ENCODE results near the gene LIN54. TPM values are rescaled to one million over a fixed set of nuclear protein-coding genes. Genes with fewer than 3 reads are reported as not detected.

LIN54 gene
- total RNA-seq, 6 donors from 2014 or later: 4.2 to 11.7 (median 9.5) TPM

GRCh38 chr4:82968972-82969371, 41.7 kb downstream of the LIN54 start:
- Histone ChIP-seq H3K36me3 (peaks cover 4 to 41% (median 13%) of the 10 kb centered on the region in 4 donors), H3K9me3 (no peaks in the 10 kb centered on the region), H3K27me3 (no peaks in the 10 kb centered on the region), H3K4me1 (no peaks in the 10 kb centered on the region), H3K4me3 (no peak overlapping the region), H3K27ac (no peak overlapping the region)
- DNase-seq (no peak), ATAC-seq (ENCODE audit: low FRiP score in 2 of 2) (no peak)
- 94 to 95% methylated on average over 4 of the region's 4 CpGs for WGBS, 2 donors
- TF ChIP-seq POLR2A (IDR thresholded peaks at IDR 0.05): no peak
- no peak for TF ChIP-seq CTCF (IDR thresholded peaks at IDR 0.05)
- no peak for TF ChIP-seq EP300 (IDR thresholded peaks at IDR 0.05)
- no peak for TF ChIP-seq POLR2AphosphoS5 (IDR thresholded peaks at IDR 0.05)

DNA sequence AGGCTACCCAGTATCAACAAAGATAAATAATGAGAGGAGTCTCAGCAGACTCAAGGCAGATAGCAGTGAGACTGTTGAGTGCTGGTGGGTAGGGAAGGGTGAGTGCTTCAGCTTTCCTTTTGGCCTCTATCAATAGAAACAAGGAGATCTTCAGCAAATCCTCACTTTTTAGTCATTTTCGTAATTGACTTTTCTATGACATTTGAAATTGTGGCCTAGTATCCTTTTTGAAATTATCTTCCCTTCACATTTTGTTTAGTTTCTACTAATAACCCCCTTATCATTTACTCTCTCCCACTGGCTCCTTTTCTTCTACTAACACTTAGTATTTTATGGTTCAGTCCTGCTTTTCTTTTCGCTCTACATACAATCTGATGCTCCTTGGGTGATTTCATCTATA, 44.9 kb downstream of the LIN54 start:
- TF ChIP-seq EP300 (IDR thresholded peaks at IDR 0.05) (no peak), POLR2AphosphoS5 (IDR thresholded peaks at IDR 0.05) (no peak), POLR2A (IDR thresholded peaks at IDR 0.05) (no peak), CTCF (IDR thresholded peaks at IDR 0.05) (no peak)
- Histone ChIP-seq H3K4me1 (no peaks in the 10 kb centered on the region), H3K27ac (no peak overlapping the region), H3K36me3 (peaks cover 7 to 49% (median 15%) of the 10 kb centered on the region in 4 donors), H3K4me3 (no peak overlapping the region), H3K27me3 (no peaks in the 10 kb centered on the region), H3K9me3 (no peaks in the 10 kb centered on the region)
- ATAC-seq (ENCODE audit: low FRiP score in 2 of 2) (no peak), DNase-seq (no peak)
- 93 to 96% methylated on average over 2 of the region's 2 CpGs for WGBS, 2 donors

DNA sequence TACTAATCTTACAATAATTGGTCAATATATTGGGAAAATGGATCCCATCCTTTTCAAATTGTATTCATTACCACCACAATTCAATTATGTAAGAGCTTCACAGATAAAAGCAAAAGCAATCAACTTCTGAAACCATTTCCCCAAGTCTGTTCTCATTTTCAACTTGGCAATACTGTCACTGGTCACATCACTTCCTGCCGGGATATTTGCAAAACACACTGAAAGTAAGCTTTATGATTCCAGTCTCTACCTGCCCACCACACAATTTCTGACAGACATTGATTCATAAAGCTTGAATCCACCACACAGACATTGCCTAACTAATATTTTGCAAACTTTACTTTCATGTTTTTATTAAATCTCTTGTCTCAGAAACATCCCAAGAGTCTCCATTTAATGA, 53.6 kb downstream of the LIN54 start:
- no peak for ATAC-seq (ENCODE audit: low FRiP score in 2 of 2)
- Histone ChIP-seq H3K36me3 (peaks cover 0 to 13% (median 5%) of the 10 kb centered on the region in 4 donors), H3K27ac (no peak overlapping the region), H3K4me3 (no peak overlapping the region), H3K4me1 (no peaks in the 10 kb centered on the region), H3K27me3 (no peaks in the 10 kb centered on the region), H3K9me3 (no peaks in the 10 kb centered on the region)
- WGBS, 2 donors: 67 to 89% methylated on average over 1 of the region's 1 CpG
- no peak for DNase-seq
- TF ChIP-seq EP300 (IDR thresholded peaks at IDR 0.05): no peak
- no peak for TF ChIP-seq POLR2A (IDR thresholded peaks at IDR 0.05)
- TF ChIP-seq CTCF (IDR thresholded peaks at IDR 0.05): no peak

GRCh38 chr4:82954212-82954611, 56.4 kb downstream of the LIN54 start:
- Histone ChIP-seq H3K9me3 (no peaks in the 10 kb centered on the region), H3K27ac (no peak overlapping the region), H3K4me1 (no peaks in the 10 kb centered on the region), H3K36me3 (no peaks in the 10 kb centered on the region), H3K4me3 (no peak overlapping the region), H3K27me3 (no peaks in the 10 kb centered on the region)
- no peak for DNase-seq
- TF ChIP-seq CTCF (IDR thresholded peaks at IDR 0.05) (no peak), POLR2AphosphoS5 (IDR thresholded peaks at IDR 0.05) (no peak), EP300 (IDR thresholded peaks at IDR 0.05) (no peak), POLR2A (IDR thresholded peaks at IDR 0.05) (no peak)
- 97 to 98% methylated on average over 4 of the region's 4 CpGs for WGBS, 2 donors
- ATAC-seq (ENCODE audit: low FRiP score in 2 of 2): no peak

DNA sequence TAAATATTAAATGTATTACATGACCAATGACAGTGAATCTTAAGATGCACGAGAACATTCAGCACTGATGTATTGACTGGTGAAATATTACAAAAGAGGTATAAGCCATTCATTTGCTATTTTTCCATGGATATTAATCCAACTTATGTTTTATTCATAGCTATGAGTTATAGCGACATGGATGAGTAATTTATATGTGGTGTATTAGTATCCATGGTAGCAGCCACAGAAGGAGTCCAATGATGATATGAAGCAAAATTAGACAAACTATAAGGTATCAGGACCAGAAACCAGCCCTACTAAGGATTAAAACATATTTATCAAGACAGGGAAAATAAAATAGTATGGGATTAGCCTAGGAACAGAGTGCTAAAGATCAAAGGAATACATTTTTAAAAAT, 59.4 kb downstream of the LIN54 start:
- WGBS, 2 donors: 96 to 100% methylated on average over 2 of the region's 2 CpGs
- Histone ChIP-seq H3K36me3 (no peaks in the 10 kb centered on the region), H3K9me3 (no peaks in the 10 kb centered on the region), H3K4me1 (no peaks in the 10 kb centered on the region), H3K27me3 (no peaks in the 10 kb centered on the region), H3K27ac (no peak overlapping the region), H3K4me3 (no peak overlapping the region)
- ATAC-seq (ENCODE audit: low FRiP score in 2 of 2) (no peak), DNase-seq (no peak)
- TF ChIP-seq CTCF (IDR thresholded peaks at IDR 0.05): no peak
